Upper lobe of left lung (tissue), 6 donors: ENCODE measurements around the gene TPCN1. TPM values are rescaled to one million over a fixed set of nuclear protein-coding genes. Genes with fewer than 3 reads are reported as not detected.
"Not testable (repeated sequence)": the region's sequence is repeated elsewhere in the genome, so short reads cannot be mapped to it uniquely, and the experiment has no call there.

Source experiments
- ATAC-seq, 2 donors: fragments of 200-7000 bp; cut with Tn5 transposase; one replicate each; pipeline ENCODE4 v1.9.1; 2022; ENCODE audit warnings: mild to moderate bottlenecking in 2 of 2, moderate library complexity in 2 of 2; ENCODE audit not compliant: low FRiP score in 2 of 2
- DNase-seq, 2 donors: peaks; one replicate each; pipeline ENCODE4 v3.0.0-alpha.2; 2019 to 2020
- H3K27ac ChIP-seq, 4 donors: fragments of 200-600 bp; sonication (generic); one replicate each; pipeline ENCODE4 v1.5.1; 2016 to 2019
- H3K27me3 ChIP-seq, 4 donors: fragments of 200-600 bp; sonication (generic); one replicate each; pipeline ENCODE4 v1.5.1; 2017 to 2019
- H3K36me3 ChIP-seq, 4 donors: fragments of 200-600 bp; sonication (generic); one replicate each; pipeline ENCODE4 v1.5.1; 2016 to 2019
- H3K4me1 ChIP-seq, 4 donors: fragments of 200-600 bp; sonication (generic); one replicate each; pipeline ENCODE4 v1.5.1; 2018 to 2019
- H3K4me3 ChIP-seq, 4 donors: fragments of 200-600 bp; sonication (generic); one replicate each; pipeline ENCODE4 v1.5.1; 2017 to 2019; ENCODE audit warnings: mild to moderate bottlenecking in 2 of 4, moderate library complexity in 1 of 4
- H3K9me3 ChIP-seq, 4 donors: fragments of 200-600 bp; sonication (generic); one replicate each; pipeline ENCODE4 v1.5.1; 2018 to 2019
- EP300 ChIP-seq, 4 donors: sonication (generic); formaldehyde crosslinking; IDR thresholded peaks; one replicate each; pipeline ENCODE4 v1.5.1; 2017; ENCODE audit warnings: antibody characterized with exemption in 4 of 4, control low read depth in 2 of 4
- POLR2A ChIP-seq, 4 donors: fragments of 450-650 bp; IDR thresholded peaks; one replicate each; pipeline ENCODE4 v1.5.1; 2016 to 2017; ENCODE audit warnings: antibody characterized with exemption in 4 of 4, mild to moderate bottlenecking in 2 of 4
- POLR2AphosphoS5 ChIP-seq, 2 donors: sonication (generic); formaldehyde crosslinking; IDR thresholded peaks; one replicate each; pipeline ENCODE4 v1.5.1; 2017; ENCODE audit warnings: antibody characterized with exemption in 2 of 2
- WGBS, 2 donors: methylation state at CpG; one replicate each; pipeline ENCODE4 v1.1.5; 2017 to 2018; 5-methylcytosine and 5-hydroxymethylcytosine counted together
- total RNA-seq, 6 donors: library from RNA; depleted of rRNA in 4 of 6; stranded (reverse); fragments of >200 nt in 4 of 6; gene quantifications; one replicate each; pipeline versions ENCODE4 v1.1.0 to v1.2.1, GENCODE V29; 2016 to 2021
- TF ChIP-seq, protein P1 (sequence below), 6 experiments: fragments of 450-650 bp in 4 of 6; fragments of 200-600 bp in 2 of 6; sonication (generic) in 2 of 6; IDR thresholded peaks; one replicate each; pipeline ENCODE4 v1.5.1; 2016 to 2019; ENCODE audit warnings: antibody characterized with exemption in 6 of 6
- donor health status: DM: no; HTN: no; CAD: no; lungs with moderate emphysema.
- donor health status: DM: no; HTN: yes; CAD: no; lungs with severe emphysema.

TPCN1 gene
- total RNA-seq, 6 donors from 2014 or later, result 36.6 to 193 (median 52.2) TPM

DNA sequence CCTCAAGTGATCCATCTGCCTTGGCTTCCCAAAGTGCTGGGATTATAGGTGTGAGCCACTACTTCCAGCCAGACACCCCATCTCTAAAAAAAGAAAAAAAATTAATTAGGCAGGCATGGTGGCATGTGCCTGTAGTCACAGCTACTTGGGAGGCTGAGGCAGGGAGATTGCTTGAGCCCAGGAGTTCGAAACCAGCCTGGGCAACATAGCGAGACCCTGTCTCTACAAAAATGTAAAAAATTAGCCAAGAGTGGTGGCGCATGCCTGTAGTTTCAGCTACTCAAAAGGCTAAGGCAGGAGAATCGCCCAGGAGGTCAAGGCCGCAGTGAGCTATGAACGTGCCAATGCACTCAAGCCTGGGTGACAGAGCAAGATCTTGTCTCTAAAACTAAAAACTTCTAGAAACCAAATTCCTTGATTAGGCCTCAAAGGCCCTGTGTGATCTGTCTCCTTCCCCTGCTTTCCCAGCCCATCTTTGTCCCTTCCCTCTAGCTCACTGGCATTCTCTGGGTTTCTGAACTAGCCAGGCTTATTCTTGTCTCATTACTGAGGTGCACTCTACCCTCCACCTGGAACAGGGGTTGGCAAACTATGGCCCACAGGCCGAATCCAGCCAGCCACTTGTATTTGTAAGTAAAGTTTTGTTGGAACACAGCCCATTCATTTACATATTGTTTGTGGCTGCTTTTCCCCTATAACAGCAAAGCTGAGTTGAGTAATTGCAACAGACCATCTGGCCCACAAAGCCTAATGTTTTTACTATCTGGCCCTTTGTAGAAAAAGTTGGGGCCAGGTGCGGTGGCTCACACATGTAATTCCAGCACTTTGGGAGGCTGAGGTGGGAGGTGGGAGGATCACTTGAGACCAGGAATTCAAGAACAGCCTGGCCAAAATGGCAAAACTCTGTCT lies 17.2 kb upstream of the TPCN1 start:
- DNase-seq (no peak), ATAC-seq (no peak)
- WGBS, 2 donors, result 83 to 87% methylated on average over 8 of the region's 8 CpGs
- Histone ChIP-seq H3K4me3 (no peak overlapping the region), H3K27me3 (no peaks in the 10 kb centered on the region), H3K9me3 (no peaks in the 10 kb centered on the region), H3K36me3 (no peaks in the 10 kb centered on the region), H3K27ac (peak overlapping the region in 2 of 4 donors; percentile 19 to 30), H3K4me1 (peaks cover 11 to 28% (median 18%) of the 10 kb centered on the region in 4 donors)
- TF ChIP-seq POLR2AphosphoS5 (IDR thresholded peaks at IDR 0.05) (no peak), POLR2A (IDR thresholded peaks at IDR 0.05) (no peak), EP300 (IDR thresholded peaks at IDR 0.05) (no peak)
- TF ChIP-seq, protein P1, sequence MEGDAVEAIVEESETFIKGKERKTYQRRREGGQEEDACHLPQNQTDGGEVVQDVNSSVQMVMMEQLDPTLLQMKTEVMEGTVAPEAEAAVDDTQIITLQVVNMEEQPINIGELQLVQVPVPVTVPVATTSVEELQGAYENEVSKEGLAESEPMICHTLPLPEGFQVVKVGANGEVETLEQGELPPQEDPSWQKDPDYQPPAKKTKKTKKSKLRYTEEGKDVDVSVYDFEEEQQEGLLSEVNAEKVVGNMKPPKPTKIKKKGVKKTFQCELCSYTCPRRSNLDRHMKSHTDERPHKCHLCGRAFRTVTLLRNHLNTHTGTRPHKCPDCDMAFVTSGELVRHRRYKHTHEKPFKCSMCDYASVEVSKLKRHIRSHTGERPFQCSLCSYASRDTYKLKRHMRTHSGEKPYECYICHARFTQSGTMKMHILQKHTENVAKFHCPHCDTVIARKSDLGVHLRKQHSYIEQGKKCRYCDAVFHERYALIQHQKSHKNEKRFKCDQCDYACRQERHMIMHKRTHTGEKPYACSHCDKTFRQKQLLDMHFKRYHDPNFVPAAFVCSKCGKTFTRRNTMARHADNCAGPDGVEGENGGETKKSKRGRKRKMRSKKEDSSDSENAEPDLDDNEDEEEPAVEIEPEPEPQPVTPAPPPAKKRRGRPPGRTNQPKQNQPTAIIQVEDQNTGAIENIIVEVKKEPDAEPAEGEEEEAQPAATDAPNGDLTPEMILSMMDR (IDR thresholded peaks at IDR 0.05), result no peak

DNA sequence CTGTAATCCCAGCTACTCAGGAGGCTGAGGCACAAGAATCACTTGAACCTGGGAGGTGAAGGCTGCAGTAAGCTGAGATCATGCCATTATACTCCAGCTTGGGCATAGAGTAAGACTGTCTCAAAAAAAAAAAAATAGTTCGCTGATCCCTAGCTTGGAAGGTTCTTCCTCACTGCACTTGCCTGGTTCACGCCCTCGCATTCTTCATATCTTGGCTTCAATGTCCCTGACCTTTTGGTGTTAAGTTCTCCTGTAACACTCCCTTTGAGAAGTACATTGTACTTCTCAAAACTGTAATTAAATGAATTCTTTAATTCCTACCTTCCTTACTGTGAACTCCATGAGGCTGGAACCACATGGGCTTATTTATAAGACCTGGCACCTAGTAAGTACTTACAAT lies 16.5 kb upstream of the TPCN1 start:
- Histone ChIP-seq H3K27me3 (no peaks in the 10 kb centered on the region), H3K27ac (peak overlapping the region in 1 of 4 donors; percentile 19), H3K36me3 (no peaks in the 10 kb centered on the region), H3K4me1 (peaks cover 17 to 34% (median 24%) of the 10 kb centered on the region in 4 donors), H3K9me3 (no peaks in the 10 kb centered on the region), H3K4me3 (no peak overlapping the region)
- DNase-seq (no peak), ATAC-seq (no peak)
- TF ChIP-seq, protein P1 (IDR thresholded peaks at IDR 0.05), result no peak
- TF ChIP-seq POLR2AphosphoS5 (IDR thresholded peaks at IDR 0.05) (no peak), POLR2A (IDR thresholded peaks at IDR 0.05) (no peak), EP300 (IDR thresholded peaks at IDR 0.05) (no peak)
- 85 to 93% methylated on average over 3 of the region's 3 CpGs for WGBS, 2 donors

DNA sequence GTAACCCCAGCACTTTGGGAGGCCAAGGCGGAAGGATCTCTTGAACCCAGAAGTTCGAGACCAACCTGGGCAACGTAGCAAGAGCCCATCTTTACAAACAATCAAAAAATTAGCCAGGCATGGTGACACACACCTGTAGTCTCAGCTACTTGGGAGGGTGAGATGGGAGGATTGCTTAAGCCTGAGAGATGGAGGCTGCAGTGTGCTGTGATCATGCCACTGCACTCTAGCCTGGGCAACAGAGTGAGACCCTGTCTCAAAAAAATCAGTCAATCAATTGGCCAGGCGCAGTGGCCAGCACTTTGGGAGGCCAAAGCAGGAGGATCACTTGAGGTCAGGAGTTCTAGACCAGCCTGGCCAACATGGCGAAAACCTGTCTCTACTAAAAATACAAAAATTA lies 14.5 kb upstream of the TPCN1 start:
- 98 to 99% methylated on average over 5 of the region's 5 CpGs for WGBS, 2 donors
- peaks cover 17 to 29% (median 23%) of the 10 kb centered on the region in 4 donors for H3K4me1 ChIP-seq

DNA sequence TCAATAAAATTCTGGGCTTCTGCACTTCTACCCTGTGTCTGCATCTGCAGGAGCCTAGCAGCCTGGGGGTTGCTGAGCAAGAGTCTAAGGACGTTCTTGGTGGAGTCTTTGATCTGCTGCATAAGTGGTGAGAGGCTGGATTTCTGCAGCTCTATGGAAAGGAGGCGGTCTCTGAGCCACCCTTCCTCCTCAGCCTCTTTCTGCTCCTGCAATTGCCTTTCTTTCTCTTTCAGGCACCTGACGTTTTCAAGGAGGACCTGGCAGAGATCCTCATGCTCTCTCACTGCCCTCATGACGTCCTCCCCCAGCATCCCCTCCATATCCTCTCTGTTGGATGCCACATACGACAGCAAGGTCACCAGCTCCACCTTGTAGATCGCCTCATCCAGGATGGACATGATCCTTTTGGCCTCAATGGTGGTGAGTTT lies 13.6 kb upstream of the TPCN1 start:
- no peak overlapping the region for H3K4me3 ChIP-seq
- peak in 1 of 2 donors; percentile 47 for ATAC-seq
- H3K4me1 ChIP-seq, result peaks cover 17 to 29% (median 23%) of the 10 kb centered on the region in 4 donors
- no peak for DNase-seq
- 57 to 61% methylated on average over 6 of the region's 6 CpGs for WGBS, 2 donors
- no peaks in the 10 kb centered on the region for H3K36me3 ChIP-seq
- H3K27ac ChIP-seq, result peak overlapping the region in 1 of 4 donors; percentile 70
- TF ChIP-seq POLR2A (IDR thresholded peaks at IDR 0.05) (no peak), POLR2AphosphoS5 (IDR thresholded peaks at IDR 0.05) (no peak), EP300 (IDR thresholded peaks at IDR 0.05) (no peak)
- TF ChIP-seq, protein P1 (IDR thresholded peaks at IDR 0.05), result no peak
- H3K27me3 ChIP-seq, result no peaks in the 10 kb centered on the region
- no peaks in the 10 kb centered on the region for H3K9me3 ChIP-seq

More for the DNA sequence above, 14.5 kb upstream of the TPCN1 start:
- DNase-seq, H3K4me3 ChIP-seq, H3K9me3 ChIP-seq, H3K27me3 ChIP-seq, H3K36me3 ChIP-seq, H3K27ac ChIP-seq, ATAC-seq: not testable (repeated sequence)

DNA sequence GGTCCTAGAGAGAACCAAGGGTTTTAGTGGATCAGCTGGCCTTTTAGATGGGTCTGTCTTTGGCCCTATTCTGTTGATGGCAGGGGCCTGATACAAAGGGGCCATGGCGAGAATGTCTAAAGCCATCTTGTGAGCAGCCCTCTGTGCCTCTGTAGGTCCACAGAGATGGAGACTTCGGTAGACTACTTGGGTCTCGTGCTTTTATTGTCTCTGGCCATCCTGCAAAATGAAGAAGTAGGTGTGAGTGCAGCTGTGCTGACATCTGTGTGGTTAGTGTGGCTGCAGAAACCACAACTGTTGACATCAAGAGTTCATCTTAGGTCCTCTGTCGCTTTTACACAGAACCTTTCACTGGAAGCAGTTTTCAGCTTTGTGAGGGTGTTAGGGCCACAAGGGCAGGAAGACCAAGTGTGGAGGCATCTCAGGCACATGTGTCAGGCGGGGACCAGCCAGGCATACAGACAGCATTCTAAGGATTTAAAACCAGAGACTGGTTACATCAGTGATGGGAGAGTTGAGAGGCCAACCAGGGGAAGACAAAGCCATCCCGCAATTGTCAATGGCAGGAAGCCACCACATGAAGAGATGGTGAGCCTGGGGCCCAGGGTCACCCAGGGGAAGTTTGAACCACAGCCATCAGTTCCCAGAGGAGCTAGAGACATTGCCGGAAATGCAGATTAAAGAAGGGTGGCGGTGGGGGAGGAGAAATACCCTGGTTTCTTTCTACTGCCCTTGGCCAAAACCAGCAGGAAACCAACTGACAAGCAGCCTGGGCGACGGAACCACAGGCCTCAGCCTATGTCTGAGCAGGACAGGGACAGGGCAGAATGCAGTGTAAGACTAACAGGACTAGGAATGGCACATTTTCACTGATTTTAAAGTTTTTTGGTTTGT lies 13.0 kb upstream of the TPCN1 start:
- peak; percentile 75 to 87 for ATAC-seq
- Histone ChIP-seq H3K27me3 (no peaks in the 10 kb centered on the region), H3K36me3 (no peaks in the 10 kb centered on the region), H3K4me1 (peaks cover 17 to 29% (median 23%) of the 10 kb centered on the region in 4 donors), H3K9me3 (no peaks in the 10 kb centered on the region), H3K27ac (peak overlapping the region; percentile 42 to 75 (median 68)), H3K4me3 (no peak overlapping the region)
- TF ChIP-seq, protein P1 (IDR thresholded peaks at IDR 0.05), result no peak
- TF ChIP-seq EP300 (IDR thresholded peaks at IDR 0.05), result peak in 1 of 4 donors; percentile 22
- peak in 1 of 4 donors; percentile 43 for TF ChIP-seq POLR2A (IDR thresholded peaks at IDR 0.05)
- TF ChIP-seq POLR2AphosphoS5 (IDR thresholded peaks at IDR 0.05), result peak; percentile 24 to 56
- 40 to 52% methylated on average over 9 to 10 of the region's 10 CpGs for WGBS, 2 donors
- DNase-seq, result peak in 1 of 2 donors; percentile 75
